Ovary (tissue), 9 donors: ENCODE results near the gene ECHDC3. TPM values are rescaled to one million over a fixed set of nuclear protein-coding genes. Genes with fewer than 3 reads are reported as not detected.

Experiments
- DNase-seq, 5 donors: peaks; one replicate each; pipeline ENCODE4 v3.0.0-alpha.2; 2019 to 2020
- H3K27ac ChIP-seq, 2 donors: fragments of 200-600 bp; one replicate each; pipeline versions ENCODE4 v1.5.1 to v1.8.0; 2019 to 2022
- H3K27me3 ChIP-seq: fragments of 200-600 bp; one replicate; pipeline ENCODE4 v1.8.0; 2022
- H3K36me3 ChIP-seq: fragments of 200-600 bp; sonication (generic); one replicate; pipeline ENCODE4 v1.5.1; 2019
- H3K4me1 ChIP-seq: one replicate; pipeline ENCODE4 v1.8.1; 2013; ENCODE audit warnings: mild to moderate bottlenecking, moderate library complexity; ENCODE audit not compliant: insufficient read depth
- H3K4me3 ChIP-seq: fragments of 200-600 bp; sonication (generic); one replicate; pipeline ENCODE4 v1.5.1; 2017
- H3K9me3 ChIP-seq, 2 donors: fragments of 200-600 bp in 1 of 2; sonication (generic) in 1 of 2; one replicate each; pipeline versions ENCODE4 v1.5.1 to v1.8.1; 2013 to 2019; ENCODE audit warnings: mild to moderate bottlenecking in 1 of 2, moderate library complexity in 1 of 2
- CTCF ChIP-seq, 3 donors: fragments of 450-650 bp in 2 of 3; fragments of 200-600 bp in 1 of 3; IDR thresholded peaks; one replicate each; pipeline versions ENCODE4 v1.5.1 to v1.8.0; 2016 to 2022; ENCODE audit warnings: antibody characterized with exemption in 3 of 3, mild to moderate bottlenecking in 1 of 3
- EP300 ChIP-seq: sonication (generic); formaldehyde crosslinking; IDR thresholded peaks from one replicate; pipeline ENCODE4 v1.6.1; 2017; ENCODE audit warnings: antibody characterized with exemption
- POLR2A ChIP-seq: fragments of 450-650 bp; IDR thresholded peaks from one replicate; pipeline ENCODE4 v1.6.1; 2017; ENCODE audit warnings: antibody characterized with exemption, mild to moderate bottlenecking, moderate library complexity
- WGBS, 3 donors: extraction: QIAGEN DNeasy Blood & Tissue Kit in 1 of 3; methylation state at CpG; one replicate each; pipeline versions ENCODE4 v1.1.5 to v1.1.7; 2013 to 2017; 5-methylcytosine and 5-hydroxymethylcytosine counted together
- intact Hi-C, 4 donors: fragments of 100-400 bp; cut with DNase I; formaldehyde crosslinking; loops; one replicate each; pipeline versions ENCODE4 v1.11.0 to v1.15.1; 2022 to 2023
- polyA plus RNA-seq, 2 donors: library from polyadenylated mRNA; stranded (reverse); fragments of 200-250 nt in 1 of 2; fragments of 350-450 nt in 1 of 2; fragmentation: Illumina TruSeq in 1 of 2; extraction: RNeasy Lipid Tissue Mini Kit (QIAGEN cat#74804) in 1 of 2; gene quantifications; one replicate each; pipeline ENCODE4 v1.2.3, GENCODE V29; 2013 to 2014
- total RNA-seq, 7 donors: library from RNA; depleted of rRNA in 2 of 7; stranded (reverse); fragments of >200 nt in 2 of 7; fragmentation: NEBNext Ultra II Directional in 3 of 7; extraction: Animal tissue kit (Norgen Biotek cat#: 25700) in 3 of 7; gene quantifications; one replicate each; pipeline versions ENCODE4 v1.1.0 to v1.2.4, GENCODE V29; 2016 to 2023
- donor health status: DM: no; HTN: no; CAD: no; lungs with moderate emphysema.
- donor health status: DM: no; HTN: no; CAD: no.
- donor health status: Bipolar disorder and iron deficiency.
- donor health status: DM: yes; HTN: yes; CAD: no.
- donor health status: DM: no; HTN: no; CAD: no.
- donor health status: DM: yes; HTN: yes; CAD: no.

Gene ECHDC3
- total and polyA plus RNA-seq, 9 donors = 13.1 to 33.2 (median 17.8) TPM

- TF ChIP-seq POLR2A (no peak), EP300 (no peak), CTCF (IDR thresholded peaks at IDR 0.05) (no peak)
These were observed 21.3 kb downstream of the ECHDC3 start for GRCh38 chr10:11763501-11763861.

GRCh38 chr10:11765141-11765540 is 23.0 kb downstream of the ECHDC3 start:
- 71 to 83% (median 83%) methylated on average over 6 of the region's 6 CpGs for WGBS, 3 donors

More at GRCh38 chr10:11763501-11763861, 21.3 kb downstream of the ECHDC3 start:
- H3K36me3 ChIP-seq = no peaks in the 10 kb centered on the region
- no peaks in the 10 kb centered on the region for H3K9me3 ChIP-seq
- WGBS, 3 donors = 77 to 83% (median 82%) methylated on average over 8 of the region's 8 CpGs
- DNase-seq = no peak
- intact Hi-C loops = no loop called here
- H3K27ac ChIP-seq = no peak overlapping the region
- peaks cover 9% of the 10 kb centered on the region for H3K4me1 ChIP-seq
- H3K4me3 ChIP-seq = no peak overlapping the region
- H3K27me3 ChIP-seq = no peaks in the 10 kb centered on the region

GRCh38 chr10:11772575-11773288 is 30.6 kb downstream of the ECHDC3 start:
- WGBS, 3 donors = 86 to 88% (median 88%) methylated on average over 16 of the region's 16 CpGs
- intact Hi-C loops = no loop called here
- no peak for DNase-seq
- Histone ChIP-seq H3K9me3 (no peaks in the 10 kb centered on the region), H3K27me3 (no peaks in the 10 kb centered on the region), H3K4me3 (no peak overlapping the region), H3K4me1 (no peaks in the 10 kb centered on the region), H3K27ac (no peak overlapping the region), H3K36me3 (no peaks in the 10 kb centered on the region)
- TF ChIP-seq EP300 (no peak), POLR2A (no peak), CTCF (IDR thresholded peaks at IDR 0.05) (no peak)

More at GRCh38 chr10:11765141-11765540, 23.0 kb downstream of the ECHDC3 start:
- intact Hi-C loops = no loop called here
- Histone ChIP-seq H3K27me3 (no peaks in the 10 kb centered on the region), H3K36me3 (no peaks in the 10 kb centered on the region), H3K4me3 (no peak overlapping the region), H3K27ac (no peak overlapping the region), H3K9me3 (no peaks in the 10 kb centered on the region), H3K4me1 (no peaks in the 10 kb centered on the region)
- no peak for DNase-seq
- TF ChIP-seq EP300 (no peak), POLR2A (no peak), CTCF (IDR thresholded peaks at IDR 0.05) (no peak)

- no peak overlapping the region for H3K4me3 ChIP-seq
- WGBS, 3 donors = 75 to 83% (median 78%) methylated on average over 14 of the region's 14 CpGs
- H3K27me3 ChIP-seq = no peaks in the 10 kb centered on the region
- no peaks in the 10 kb centered on the region for H3K36me3 ChIP-seq
- H3K27ac ChIP-seq = no peak overlapping the region
- intact Hi-C loops = no loop called here
- no peaks in the 10 kb centered on the region for H3K4me1 ChIP-seq
- H3K9me3 ChIP-seq = no peaks in the 10 kb centered on the region
- no peak for DNase-seq
- TF ChIP-seq POLR2A (no peak), EP300 (no peak), CTCF (IDR thresholded peaks at IDR 0.05) (no peak)
These were observed 31.7 kb downstream of the ECHDC3 start for GRCh38 chr10:11773761-11774441.
